Activated CD8-positive, alpha-beta memory T cell treated with anti-CD3 and anti-CD28 coated beads, Interleukin-2, amount 10 ng/mL, durations not matched to agents 7 days and 5 days (primary cell): ENCODE measurements around the gene ETV4. TPM values are rescaled to one million over a fixed set of nuclear protein-coding genes. Genes with fewer than 3 reads are reported as not detected.

Experiments
- ATAC-seq: fragments of 150-1000 bp; cut with Tn5 transposase; one replicate; pipeline ENCODE4 v1.10.0; 2021; ENCODE audit warnings: moderate library complexity
- CTCF ChIA-PET: fragments of 350-600 bp; sonication (Branson Sonifier 250); formaldehyde crosslinking; loops from one replicate; lab custom pipeline; 2021; ENCODE audit warnings: antibody characterized with exemption; lab: Charles Lee
- DNase-seq: peaks from one replicate; pipeline ENCODE4 v3.0.0-alpha.2; 2020
- H3K27ac Mint-ChIP-seq: one replicate; pipeline ENCODE4 v1.8.0; 2021; ENCODE audit warnings: mild to moderate bottlenecking, mixed read lengths
- H3K27me3 Mint-ChIP-seq: one replicate; pipeline ENCODE4 v1.8.0; 2021; ENCODE audit warnings: mixed read lengths
- H3K36me3 Mint-ChIP-seq: one replicate; pipeline ENCODE4 v1.8.0; 2021; ENCODE audit warnings: mild to moderate bottlenecking, mixed read lengths
- H3K4me1 Mint-ChIP-seq: one replicate; pipeline ENCODE4 v1.8.0; 2021; ENCODE audit warnings: mixed read lengths
- H3K4me3 Mint-ChIP-seq: one replicate; pipeline ENCODE4 v1.8.0; 2021; ENCODE audit warnings: mild to moderate bottlenecking, moderate library complexity, mixed read lengths
- H3K9me3 Mint-ChIP-seq: one replicate; pipeline ENCODE4 v1.8.0; 2022; ENCODE audit warnings: low read depth, mixed read lengths
- total RNA-seq, 2 experiments: library from RNA; stranded (reverse); gene quantifications; one replicate each; pipeline ENCODE4 v1.2.3, GENCODE V29; 2021

Gene ETV4
- total RNA-seq, 2 experiments from 2014 or later, result 0.82 to 1.9 TPM

GRCh38 chr17:43531955-43532354 is 14.2 kb downstream of the ETV4 start:
- no peaks in the 10 kb centered on the region for H3K9me3 Mint-ChIP-seq
- no peaks in the 10 kb centered on the region for H3K27me3 Mint-ChIP-seq
- ATAC-seq (no peak), DNase-seq (no peak)
- H3K27ac Mint-ChIP-seq, result no peak overlapping the region
- no peaks in the 10 kb centered on the region for H3K36me3 Mint-ChIP-seq
- CTCF ChIA-PET, result no interaction called here
- no peak overlapping the region for H3K4me3 Mint-ChIP-seq
- H3K4me1 Mint-ChIP-seq, result peaks cover 6% of the 10 kb centered on the region

DNA sequence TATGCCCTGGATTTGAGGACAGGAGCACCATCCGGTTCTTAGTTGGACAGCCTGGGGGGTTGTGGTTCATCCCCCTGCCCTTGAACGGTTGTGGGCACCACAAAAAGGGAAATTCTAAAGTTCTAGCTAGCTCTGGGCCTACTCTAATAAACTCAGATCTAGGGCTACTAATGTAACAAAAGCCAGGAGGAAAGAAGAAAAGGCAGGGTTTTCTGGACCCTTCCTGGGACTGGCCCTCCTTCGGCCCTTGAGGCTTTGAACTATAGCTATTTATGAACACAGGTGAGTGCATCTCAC is 15.1 kb downstream of the ETV4 start:
- H3K27me3 Mint-ChIP-seq, result no peaks in the 10 kb centered on the region
- no peak overlapping the region for H3K4me3 Mint-ChIP-seq
- ATAC-seq, result no peak
- CTCF ChIA-PET, result no interaction called here
- H3K36me3 Mint-ChIP-seq, result no peaks in the 10 kb centered on the region
- H3K9me3 Mint-ChIP-seq, result no peaks in the 10 kb centered on the region
- H3K4me1 Mint-ChIP-seq, result peaks cover 3% of the 10 kb centered on the region
- no peak for DNase-seq
- no peak overlapping the region for H3K27ac Mint-ChIP-seq

GRCh38 chr17:43530288-43531081 is 15.7 kb downstream of the ETV4 start:
- Mint-ChIP-seq H3K27me3 (no peaks in the 10 kb centered on the region), H3K36me3 (no peaks in the 10 kb centered on the region), H3K4me1 (peaks cover 2% of the 10 kb centered on the region), H3K4me3 (no peak overlapping the region), H3K27ac (no peak overlapping the region), H3K9me3 (no peaks in the 10 kb centered on the region)
- CTCF ChIA-PET, result interaction anchor here (0.8 kb wide), 1 partner anchor 17 kb away, joined by 4 read pairs; no protein-coding TSS in a partner anchor
- DNase-seq, result no peak
- ATAC-seq, result no peak

DNA sequence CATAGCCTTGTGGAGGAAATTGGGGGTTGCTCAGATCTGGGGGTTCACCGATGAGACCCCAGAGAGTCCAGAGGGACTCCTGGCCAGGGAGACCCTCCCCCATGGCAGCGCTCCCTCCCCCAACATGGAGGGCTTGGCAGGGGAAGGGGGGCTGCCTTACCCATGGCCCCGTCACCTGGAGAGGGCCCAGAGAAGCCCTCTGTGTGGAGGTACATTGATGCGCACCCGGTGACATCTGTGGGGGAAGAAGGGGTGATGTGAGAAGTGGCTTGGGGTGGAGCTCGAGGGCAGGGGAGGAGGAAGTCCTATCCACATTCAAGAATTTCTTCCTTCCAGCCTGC is 16.2 kb downstream of the ETV4 start:
- no peaks in the 10 kb centered on the region for H3K9me3 Mint-ChIP-seq
- no peak for ATAC-seq
- CTCF ChIA-PET, result interaction anchor here (0.8 to 1.5 kb wide), 2 partner anchors 17 to 47 kb away, joined by 4 read pairs; no protein-coding TSS in a partner anchor
- no peak for DNase-seq
- H3K27me3 Mint-ChIP-seq, result no peaks in the 10 kb centered on the region
- H3K36me3 Mint-ChIP-seq, result peaks cover 3% of the 10 kb centered on the region
- no peak overlapping the region for H3K27ac Mint-ChIP-seq
- peaks cover 2% of the 10 kb centered on the region for H3K4me1 Mint-ChIP-seq
- H3K4me3 Mint-ChIP-seq, result no peak overlapping the region

DNA sequence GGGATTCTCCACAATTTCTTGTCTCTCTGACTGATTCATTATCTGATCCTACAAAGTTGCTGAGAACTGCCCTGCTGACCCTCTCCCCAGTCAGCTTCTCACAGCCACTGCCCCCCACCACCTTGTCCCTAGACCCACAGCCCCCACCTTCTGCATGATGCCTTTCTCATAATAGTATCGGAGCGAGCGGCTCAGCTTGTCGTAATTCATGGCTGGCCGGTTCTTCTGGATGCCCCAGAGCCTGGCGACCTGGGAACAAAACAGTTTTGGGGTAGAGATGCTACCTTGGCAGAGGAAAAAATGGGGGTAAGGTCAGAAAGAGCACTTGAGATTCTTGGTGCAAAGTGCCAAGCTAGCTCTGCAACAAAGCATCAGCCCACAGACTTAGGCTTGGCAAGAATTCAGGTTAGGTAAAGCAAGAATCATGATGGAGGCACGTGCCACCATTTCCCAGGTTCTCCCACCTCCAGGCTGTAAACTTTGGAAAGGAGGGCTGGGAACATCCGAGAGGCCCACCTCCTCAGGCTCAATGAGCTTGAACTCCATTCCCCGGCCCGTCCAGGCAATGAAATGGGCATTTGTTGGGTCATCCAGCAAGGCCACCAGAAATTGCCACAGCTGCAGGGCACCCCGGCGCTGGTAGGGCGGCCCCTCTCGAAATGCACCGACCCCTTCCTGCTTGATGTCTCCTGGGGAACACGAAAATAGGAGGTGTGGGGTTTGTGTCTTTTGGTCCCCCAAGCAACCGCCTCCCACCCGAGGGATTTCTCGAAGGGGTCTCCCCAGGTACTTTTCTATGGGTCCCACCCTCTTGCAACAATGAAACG is 16.9 kb downstream of the ETV4 start:
- H3K27me3 Mint-ChIP-seq, result no peaks in the 10 kb centered on the region
- CTCF ChIA-PET, result interaction anchor here (1.5 kb wide), 1 partner anchor 48 kb away, joined by 4 read pairs; no protein-coding TSS in a partner anchor
- H3K9me3 Mint-ChIP-seq, result no peaks in the 10 kb centered on the region
- peaks cover 2% of the 10 kb centered on the region for H3K4me1 Mint-ChIP-seq
- H3K4me3 Mint-ChIP-seq, result no peak overlapping the region
- no peak for ATAC-seq
- no peak overlapping the region for H3K27ac Mint-ChIP-seq
- no peak for DNase-seq
- peaks cover 9% of the 10 kb centered on the region for H3K36me3 Mint-ChIP-seq

DNA sequence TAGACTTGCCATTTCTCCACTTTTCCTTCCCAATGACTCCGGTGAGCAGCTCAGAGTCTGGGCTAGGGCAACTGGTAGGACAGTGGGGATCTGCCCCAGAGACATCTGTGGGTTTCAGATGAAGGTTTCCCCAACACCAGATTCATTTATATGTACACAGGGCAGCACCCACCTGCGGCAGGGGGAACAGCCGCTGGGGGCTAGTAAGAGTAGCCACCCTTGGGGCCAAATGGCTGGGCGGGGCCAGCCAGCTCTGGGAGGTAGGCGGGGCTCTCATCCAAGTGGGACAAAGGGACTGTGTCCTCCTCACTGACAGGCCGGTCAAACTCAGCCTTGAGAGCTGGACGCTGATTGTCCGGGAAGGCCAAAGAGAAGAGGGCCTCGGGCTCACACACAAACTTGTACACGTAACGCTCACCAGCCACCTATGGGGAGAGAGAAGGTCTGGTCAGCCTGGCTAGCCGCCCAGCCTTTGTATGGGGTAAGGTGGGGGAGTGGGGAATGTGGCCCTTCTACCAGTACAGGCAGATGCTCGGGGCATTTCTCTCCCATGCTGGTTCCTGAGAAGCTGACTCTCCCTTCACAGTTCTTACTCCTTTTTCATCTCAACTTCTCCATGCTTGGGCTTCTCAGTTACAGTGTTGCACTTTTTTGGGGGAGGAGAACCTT is 17.7 kb downstream of the ETV4 start:
- H3K4me1 Mint-ChIP-seq, result peaks cover 2% of the 10 kb centered on the region
- H3K4me3 Mint-ChIP-seq, result no peak overlapping the region
- no peaks in the 10 kb centered on the region for H3K9me3 Mint-ChIP-seq
- no peak overlapping the region for H3K27ac Mint-ChIP-seq
- no peaks in the 10 kb centered on the region for H3K27me3 Mint-ChIP-seq
- no peak for DNase-seq
- H3K36me3 Mint-ChIP-seq, result peaks cover 12% of the 10 kb centered on the region
- CTCF ChIA-PET, result interaction anchor here (1.5 kb wide), 1 partner anchor 49 kb away, joined by 4 read pairs; no protein-coding TSS in a partner anchor
- ATAC-seq, result no peak

DNA sequence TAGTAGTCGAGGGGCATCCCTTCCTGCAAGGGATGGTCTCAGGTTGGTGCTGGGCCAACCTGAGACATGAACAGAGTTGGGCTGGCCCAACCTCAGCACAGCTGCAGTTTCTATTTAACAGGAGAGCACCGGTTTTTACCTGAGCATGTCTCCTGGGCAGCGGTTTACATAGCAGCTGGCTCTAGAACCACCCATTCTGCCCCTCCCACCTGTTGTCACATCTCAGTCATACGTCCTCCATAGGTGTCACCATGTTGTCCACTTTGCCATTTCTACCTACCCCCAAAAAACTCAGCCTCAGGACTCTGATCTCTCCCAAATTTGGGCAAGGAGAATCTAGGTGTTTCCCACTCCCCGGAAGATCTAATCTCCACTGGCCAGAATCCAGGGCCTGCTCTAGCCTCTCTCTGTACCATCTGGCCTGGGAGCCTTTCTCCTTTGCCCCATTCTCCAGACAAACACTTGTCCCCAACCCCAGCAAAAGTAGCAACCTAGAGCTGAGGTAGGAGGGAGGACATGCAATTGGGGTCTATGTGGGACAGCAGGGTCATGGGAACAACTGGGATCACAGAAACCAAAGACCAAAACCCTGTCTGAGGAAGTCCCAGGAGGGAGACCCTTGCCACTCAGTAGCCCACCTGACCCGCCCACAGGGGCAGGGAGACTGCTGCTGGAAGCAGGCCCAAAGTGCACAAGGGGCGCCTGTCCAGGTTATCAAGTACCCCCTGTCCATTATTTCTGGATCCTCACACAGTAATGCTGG is 19.1 kb downstream of the ETV4 start:
- Mint-ChIP-seq H3K9me3 (no peaks in the 10 kb centered on the region), H3K4me3 (no peak overlapping the region), H3K4me1 (peaks cover 2% of the 10 kb centered on the region), H3K36me3 (peaks cover 14% of the 10 kb centered on the region), H3K27ac (no peak overlapping the region), H3K27me3 (no peaks in the 10 kb centered on the region)
- DNase-seq (no peak), ATAC-seq (no peak)
- CTCF ChIA-PET, result no interaction called here

GRCh38 chr17:43524945-43525575 is 21.1 kb downstream of the ETV4 start:
- Mint-ChIP-seq H3K4me3 (no peak overlapping the region), H3K36me3 (peaks cover 29% of the 10 kb centered on the region), H3K4me1 (peaks cover 2% of the 10 kb centered on the region), H3K27ac (no peak overlapping the region), H3K27me3 (no peaks in the 10 kb centered on the region), H3K9me3 (no peaks in the 10 kb centered on the region)
- ATAC-seq (no peak), DNase-seq (no peak)
- CTCF ChIA-PET, result no interaction called here

- H3K9me3 Mint-ChIP-seq, result no peaks in the 10 kb centered on the region
- CTCF ChIA-PET, result interaction anchor here (1.0 to 1.3 kb wide), 2 partner anchors 12 to 38 kb away, joined by 3 to 4 read pairs; partner anchors contain the start of gene DHX8
- peaks cover 57% of the 10 kb centered on the region for H3K36me3 Mint-ChIP-seq
- H3K4me1 Mint-ChIP-seq, result peaks cover 20% of the 10 kb centered on the region
- ATAC-seq, result no peak
- no peak for DNase-seq
- H3K4me3 Mint-ChIP-seq, result no peak overlapping the region
- H3K27ac Mint-ChIP-seq, result no peak overlapping the region
- H3K27me3 Mint-ChIP-seq, result no peaks in the 10 kb centered on the region
Observed at GRCh38 chr17:43521389-43521788, 24.8 kb downstream of the ETV4 start.

DNA sequence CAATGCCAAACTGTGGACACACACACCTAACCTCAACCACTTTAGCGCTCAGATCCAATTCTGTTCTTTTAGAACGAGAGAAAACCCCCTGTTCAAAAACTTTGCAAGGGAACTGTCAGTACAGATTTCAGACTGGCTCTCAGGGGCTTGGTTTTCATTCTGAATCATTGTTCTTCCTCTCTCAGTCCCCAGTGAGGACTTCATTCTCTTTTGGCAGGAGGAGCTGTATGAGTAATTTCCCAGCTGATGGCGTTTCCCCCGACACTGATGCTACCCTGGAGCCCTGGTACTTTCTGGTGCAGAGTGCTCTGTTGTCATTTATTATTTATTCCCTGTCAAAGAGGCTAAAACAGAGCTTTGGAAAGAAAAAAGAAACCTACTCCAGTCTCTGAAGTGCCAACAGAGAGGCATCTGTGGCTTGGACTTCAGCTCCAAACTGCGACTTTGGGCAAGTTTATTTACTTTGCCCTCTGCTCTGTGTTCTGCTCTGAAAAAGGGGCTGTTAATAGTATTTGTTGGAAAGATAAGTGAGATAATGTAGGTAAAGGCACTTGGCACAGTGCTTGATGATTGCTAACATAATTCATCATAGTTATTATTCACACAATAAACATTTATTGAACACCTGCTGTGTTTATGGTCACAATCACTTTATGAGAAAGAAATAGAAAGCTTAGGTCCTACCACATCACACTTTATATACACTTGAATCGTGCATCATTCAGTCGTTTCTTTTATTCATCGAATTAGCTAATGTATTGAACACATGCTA is 28.3 kb downstream of the ETV4 start:
- Mint-ChIP-seq H3K27me3 (no peaks in the 10 kb centered on the region), H3K27ac (peak overlapping the region; percentile 56), H3K4me3 (no peak overlapping the region), H3K4me1 (peaks cover 25% of the 10 kb centered on the region), H3K36me3 (peaks cover 56% of the 10 kb centered on the region), H3K9me3 (no peaks in the 10 kb centered on the region)
- CTCF ChIA-PET, result interaction anchor here (0.9 to 2.2 kb wide), 4 partner anchors 17 to 209 kb away, joined by 3 to 5 read pairs (median 4); partner anchors contain the start of gene DHX8
- peak; percentile 50 for DNase-seq
- ATAC-seq, result peak; percentile 77

DNA sequence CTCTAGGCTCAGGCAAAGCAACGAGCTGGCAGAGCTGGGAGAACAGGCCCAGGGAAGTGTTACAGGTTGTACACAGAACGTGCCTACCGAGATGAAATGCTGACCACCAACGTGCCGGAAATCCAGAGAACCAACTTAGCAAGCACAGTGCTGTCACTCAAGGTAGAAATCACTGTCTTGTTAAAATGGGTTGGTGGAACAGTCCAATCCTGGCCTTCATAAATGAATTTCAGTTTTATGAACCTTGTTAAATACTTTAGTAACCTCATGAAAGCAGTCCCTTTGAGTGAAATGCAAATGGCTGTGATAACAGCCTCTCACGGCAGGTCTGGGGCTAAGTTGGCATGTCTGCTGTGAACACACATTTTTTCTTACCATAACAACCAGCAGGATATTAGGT is 29.0 kb downstream of the ETV4 start:
- Mint-ChIP-seq H3K9me3 (no peaks in the 10 kb centered on the region), H3K4me1 (peaks cover 25% of the 10 kb centered on the region), H3K27ac (peak overlapping the region; percentile 56), H3K4me3 (no peak overlapping the region), H3K36me3 (peaks cover 62% of the 10 kb centered on the region), H3K27me3 (no peaks in the 10 kb centered on the region)
- no peak for ATAC-seq
- CTCF ChIA-PET, result interaction anchor here (1.2 to 2.2 kb wide), 3 partner anchors 17 to 79 kb away, joined by 3 to 5 read pairs (median 4); partner anchors contain the start of gene DHX8
- no peak for DNase-seq

- CTCF ChIA-PET, result interaction anchor here (0.7 to 2.2 kb wide), 4 partner anchors 8 to 121 kb away, joined by 3 to 6 read pairs (median 4); partner anchors contain the start of gene DHX8
- peaks cover 55% of the 10 kb centered on the region for H3K36me3 Mint-ChIP-seq
- H3K4me3 Mint-ChIP-seq, result no peak overlapping the region
- DNase-seq (no peak), ATAC-seq (no peak)
- no peaks in the 10 kb centered on the region for H3K27me3 Mint-ChIP-seq
- H3K9me3 Mint-ChIP-seq, result no peaks in the 10 kb centered on the region
- peaks cover 25% of the 10 kb centered on the region for H3K4me1 Mint-ChIP-seq
- H3K27ac Mint-ChIP-seq, result no peak overlapping the region
Observed at GRCh38 chr17:43515656-43516055, 30.5 kb downstream of the ETV4 start.
